Measurements from ENCODE around the gene KLF9. TPM values are rescaled to one million over a fixed set of nuclear protein-coding genes. Genes with fewer than 3 reads are reported as not detected.

The KLF9 gene
- total and polyA plus RNA-seq, 2 donors (not counting 3 experiments of a cell fraction or from before 2014, with no cell fraction given), result 7.3 to 17.2 TPM

- Histone ChIP-seq H3K9me3 (replicated peaks; ENCODE audit: control insufficient read depth, insufficient read depth, low read length) (no peaks in the 10 kb centered on the region), H3K4me1 (ENCODE audit: control insufficient read depth, extremely low read depth, insufficient read depth, low read length) (peaks cover 31% of the 10 kb centered on the region), H3K79me2 (ENCODE audit: control insufficient read depth, insufficient read depth, low read length) (peaks cover 57% of the 10 kb centered on the region), H3K36me3 (ENCODE audit: control insufficient read depth in 2 of 2, extremely low read depth in 1 of 2, insufficient read depth in 2 of 2, low read length in 2 of 2) (no peaks in the 10 kb centered on the region), H3K27ac (ENCODE audit: insufficient read depth, low read depth, low read length) (peak overlapping the region; percentile 84), H3K27me3 (ENCODE audit: control insufficient read depth in 2 of 2, insufficient read depth in 2 of 2, low read length in 2 of 2) (no peaks in the 10 kb centered on the region), H3K4me3 (replicated peaks in 1 of 3; ENCODE audit: insufficient read depth in 1 of 3, low read depth in 1 of 3, low read length in 3 of 3) (peak overlapping the region; percentile 73 to 94 (median 91)), H3K9me1 (replicated peaks; ENCODE audit: control insufficient read depth, extremely low read depth, insufficient read depth, low read length) (no peaks in the 10 kb centered on the region), H2AFZ (ENCODE audit: low read depth, low read length) (no peak overlapping the region), H4K20me1 (replicated peaks; ENCODE audit: control insufficient read depth, extremely low read depth, insufficient read depth, low read length) (no peaks in the 10 kb centered on the region), H3K9ac (replicated peaks; ENCODE audit: extremely low read depth, insufficient read depth, low read length) (peak overlapping the region; percentile 93), H3K4me2 (ENCODE audit: insufficient read depth, low read length) (peak overlapping the region; percentile 91)
- peak; percentile 69 for DNase-seq (ENCODE audit: low read depth, low spot score)
- TF ChIP-seq POLR2A (IDR thresholded peaks at IDR 0.05; ENCODE audit: low read depth, low read length) (peak; percentile 11), CTCF (IDR thresholded peaks at IDR 0.05; ENCODE audit: extremely low read depth in 1 of 2, insufficient read depth in 1 of 2, low read depth in 1 of 2, low read length in 2 of 2) (no peak), FOS (IDR thresholded peaks at IDR 0.05; ENCODE audit: borderline replicate concordance, insufficient read depth, low read length) (no peak)
- no TSS peak for BruUV-seq (replicated peaks)
- dilution Hi-C loops (cut with MboI; ENCODE audit: extremely low pct_ligation_motif_present, low sequenced_read_pairs) (no loop called here), intact Hi-C loops (cut with micrococcal nuclease) (loop anchor here (1.0 to 10.0 kb wide), 9 partner anchors 8 to 1953 kb away; partner anchors contain the start of genes APBA1 and ZFAND5)
- ChIA-PET POLR2A (interaction anchor here (0.6 to 2.8 kb wide), 3 partner anchors 8 to 27 kb away, joined by 4 to 20 read pairs (median 5); no protein-coding TSS in a partner anchor), CTCF (interaction anchor here (1.0 to 3.2 kb wide), 5 partner anchors 72 to 190 kb away, joined by 3 to 16 read pairs (median 5); no protein-coding TSS in a partner anchor)
- peak; percentile 54 for FAIRE-seq
Observed at GRCh38 chr9:70411930-70412831, 2.3 kb downstream of the KLF9 start.
